Mesendoderm (in vitro differentiated cells): Measurements from ENCODE around the gene SLC50A1.
A peak's percentile ranks its signal among the peaks of the same experiment; 100 is the strongest.

Experiments
- DNase-seq: peaks from one replicate; pipeline ENCODE4 v3.0.0; 2013
- H2AK5ac ChIP-seq: 2 replicates; pipeline ENCODE4 v1.6.1; 2013; ENCODE audit warnings: low read length, inconsistent platforms
- H2BK120ac ChIP-seq: 2 replicates; pipeline ENCODE4 v1.6.1; 2013; ENCODE audit warnings: low read depth, mild to moderate bottlenecking, low read length, moderate library complexity, mixed read lengths
- H2BK15ac ChIP-seq: replicated peaks from 2 replicates; pipeline ENCODE4 v1.6.1; 2013; ENCODE audit warnings: low read depth, mild to moderate bottlenecking, moderate library complexity
- H2BK5ac ChIP-seq: 2 replicates; pipeline ENCODE4 v1.6.1; 2013; ENCODE audit warnings: low read length, inconsistent platforms
- H3K18ac ChIP-seq: 2 replicates; pipeline ENCODE4 v1.6.1; 2013; ENCODE audit warnings: mild to moderate bottlenecking, low read length, mixed read lengths
- H3K23ac ChIP-seq: one replicate; pipeline ENCODE4 v1.6.1; 2013; ENCODE audit warnings: low read length
- H3K27ac ChIP-seq: 2 replicates; pipeline ENCODE4 v1.5.1; 2013; ENCODE audit warnings: low read depth, mild to moderate bottlenecking, inconsistent platforms, low read length, moderate library complexity
- H3K27me3 ChIP-seq: 2 replicates; pipeline ENCODE4 v1.6.1; 2013; ENCODE audit warnings: low read length, control low read depth, mild to moderate bottlenecking, inconsistent platforms; ENCODE audit not compliant: insufficient read depth, poor library complexity
- H3K36me3 ChIP-seq: 2 replicates; pipeline ENCODE4 v1.6.1; 2013; ENCODE audit warnings: low read length, inconsistent platforms; ENCODE audit not compliant: control insufficient read depth, insufficient read depth
- H3K4ac ChIP-seq: one replicate; pipeline ENCODE4 v1.6.1; 2013; ENCODE audit warnings: low read depth, mild to moderate bottlenecking, low read length, moderate library complexity
- H3K4me1 ChIP-seq: 2 replicates; pipeline ENCODE4 v1.6.1; 2013; ENCODE audit warnings: low read depth, low read length, inconsistent platforms; ENCODE audit not compliant: control insufficient read depth
- H3K4me2 ChIP-seq: 2 replicates; pipeline ENCODE4 v1.6.1; 2013; ENCODE audit warnings: low read length
- H3K4me3 ChIP-seq: 2 replicates; pipeline ENCODE4 v1.5.1; 2013; ENCODE audit warnings: mild to moderate bottlenecking, low read length
- H3K56ac ChIP-seq: one replicate; pipeline ENCODE4 v1.6.1; 2013; ENCODE audit warnings: low read length
- H3K79me1 ChIP-seq: 2 replicates; pipeline ENCODE4 v1.6.1; 2013; ENCODE audit warnings: low read length, inconsistent platforms
- H3K79me2 ChIP-seq: 2 replicates; pipeline ENCODE4 v1.6.1; 2013; ENCODE audit warnings: mild to moderate bottlenecking, low read length; ENCODE audit not compliant: control insufficient read depth, insufficient read depth
- H3K9ac ChIP-seq: 2 replicates; pipeline ENCODE4 v1.6.1; 2013; ENCODE audit warnings: low read length, inconsistent platforms
- H4K5ac ChIP-seq: one replicate; pipeline ENCODE4 v1.6.1; 2013; ENCODE audit warnings: low read length
- H4K8ac ChIP-seq: one replicate; pipeline ENCODE4 v1.6.1; 2013; ENCODE audit warnings: low read depth, mild to moderate bottlenecking, control low read depth, low read length, moderate library complexity
- WGBS: extraction: QIAGEN DNeasy Blood & Tissue Kit; methylation state at CpG from one replicate; pipeline ENCODE4 v1.1.7; 2013; ENCODE audit warnings: low lambda C conversion rate, missing lambda C conversion rate; ENCODE audit not compliant: insufficient coverage; ENCODE audit errors: extremely low coverage; 5-methylcytosine and 5-hydroxymethylcytosine counted together

Gene SLC50A1

GRCh38 chr1:155120253-155120652, 15.4 kb upstream of the SLC50A1 start:
- Histone ChIP-seq H3K4me3 (no peak overlapping the region), H3K27me3 (peaks cover 1% of the 10 kb centered on the region)

GRCh38 chr1:155121249-155121648, 14.4 kb upstream of the SLC50A1 start:
- peaks cover 9% of the 10 kb centered on the region for H3K27me3 ChIP-seq

More at GRCh38 chr1:155120253-155120652, 15.4 kb upstream of the SLC50A1 start:
- Histone ChIP-seq H3K27ac (no peak overlapping the region), H2BK120ac (no peak overlapping the region), H3K18ac (no peak overlapping the region), H3K36me3 (no peaks in the 10 kb centered on the region), H3K4ac (no peak overlapping the region), H3K4me2 (no peak overlapping the region), H3K79me1 (no peaks in the 10 kb centered on the region), H2BK5ac (no peak overlapping the region), H3K79me2 (no peaks in the 10 kb centered on the region), H4K5ac (no peak overlapping the region), H3K4me1 (no peaks in the 10 kb centered on the region), H2BK15ac (no peak overlapping the region), H3K56ac (no peak overlapping the region), H3K23ac (no peak overlapping the region), H3K9ac (no peak overlapping the region), H2AK5ac (no peak overlapping the region), H4K8ac (no peak overlapping the region)
- WGBS = no CpG with 5 or more reads among the region's 6 CpGs
- DNase-seq = no peak

GRCh38 chr1:155122308-155122707, 13.3 kb upstream of the SLC50A1 start:
- no peak overlapping the region for H3K56ac ChIP-seq
- H3K4me1 ChIP-seq = peaks cover 2% of the 10 kb centered on the region
- H3K18ac ChIP-seq = no peak overlapping the region
- no peak overlapping the region for H3K4ac ChIP-seq
- H4K5ac ChIP-seq = no peak overlapping the region
- no peak overlapping the region for H2AK5ac ChIP-seq
- DNase-seq = no peak
- no peak overlapping the region for H4K8ac ChIP-seq
- H3K79me1 ChIP-seq = no peaks in the 10 kb centered on the region
- no peaks in the 10 kb centered on the region for H3K79me2 ChIP-seq
- H3K9ac ChIP-seq = no peak overlapping the region
- no peak overlapping the region for H3K4me3 ChIP-seq
- H3K36me3 ChIP-seq = no peaks in the 10 kb centered on the region
- H3K4me2 ChIP-seq = no peak overlapping the region
- no peak overlapping the region for H3K27ac ChIP-seq
- H3K23ac ChIP-seq = no peak overlapping the region
- H2BK120ac ChIP-seq = no peak overlapping the region
- no peak overlapping the region for H2BK15ac ChIP-seq
- peaks cover 14% of the 10 kb centered on the region for H3K27me3 ChIP-seq
- WGBS = no CpG with 5 or more reads among the region's 2 CpGs
- no peak overlapping the region for H2BK5ac ChIP-seq

More at GRCh38 chr1:155121249-155121648, 14.4 kb upstream of the SLC50A1 start:
- Histone ChIP-seq H3K18ac (no peak overlapping the region), H4K5ac (no peak overlapping the region), H3K4me2 (no peak overlapping the region), H3K56ac (no peak overlapping the region), H3K36me3 (no peaks in the 10 kb centered on the region), H3K9ac (no peak overlapping the region), H2BK120ac (no peak overlapping the region), H2BK15ac (no peak overlapping the region), H3K4me1 (no peaks in the 10 kb centered on the region), H2BK5ac (no peak overlapping the region), H3K27ac (no peak overlapping the region), H3K4me3 (no peak overlapping the region), H4K8ac (no peak overlapping the region), H3K23ac (no peak overlapping the region), H3K4ac (no peak overlapping the region), H3K79me1 (no peaks in the 10 kb centered on the region), H2AK5ac (no peak overlapping the region), H3K79me2 (no peaks in the 10 kb centered on the region)
- no CpG with 5 or more reads among the region's 2 CpGs for WGBS
- no peak for DNase-seq

- no peak overlapping the region for H3K4me3 ChIP-seq
- H3K27ac ChIP-seq = no peak overlapping the region
- H4K5ac ChIP-seq = no peak overlapping the region
- H3K27me3 ChIP-seq = peaks cover 14% of the 10 kb centered on the region
- whole genome bisulfite sequencing = no CpG with 5 or more reads among the region's 4 CpGs
- no peak overlapping the region for H2BK5ac ChIP-seq
- H2AK5ac ChIP-seq = no peak overlapping the region
- no peak overlapping the region for H2BK15ac ChIP-seq
- H3K18ac ChIP-seq = no peak overlapping the region
- H3K36me3 ChIP-seq = no peaks in the 10 kb centered on the region
- H3K56ac ChIP-seq = no peak overlapping the region
- no peak overlapping the region for H4K8ac ChIP-seq
- no peak for DNase-seq
- H3K79me2 ChIP-seq = no peaks in the 10 kb centered on the region
- H3K9ac ChIP-seq = no peak overlapping the region
- H3K4ac ChIP-seq = no peak overlapping the region
- H3K23ac ChIP-seq = no peak overlapping the region
- peaks cover 1% of the 10 kb centered on the region for H3K79me1 ChIP-seq
- H3K4me1 ChIP-seq = peaks cover 6% of the 10 kb centered on the region
- H3K4me2 ChIP-seq = no peak overlapping the region
- no peak overlapping the region for H2BK120ac ChIP-seq
Observed at GRCh38 chr1:155123801-155124200, 11.9 kb upstream of the SLC50A1 start.

GRCh38 chr1:155124503-155125463, 10.9 kb upstream of the SLC50A1 start:
- no peak overlapping the region for H3K27ac ChIP-seq
- WGBS = no CpG with 5 or more reads among the region's 16 CpGs
- H3K4ac ChIP-seq = no peak overlapping the region
- H3K4me2 ChIP-seq = no peak overlapping the region
- H3K79me2 ChIP-seq = no peaks in the 10 kb centered on the region
- peaks cover 14% of the 10 kb centered on the region for H3K27me3 ChIP-seq
- H2BK15ac ChIP-seq = no peak overlapping the region
- H3K56ac ChIP-seq = no peak overlapping the region
- no peak overlapping the region for H2BK120ac ChIP-seq
- H3K36me3 ChIP-seq = no peaks in the 10 kb centered on the region
- H3K79me1 ChIP-seq = peaks cover 1% of the 10 kb centered on the region
- H3K4me3 ChIP-seq = no peak overlapping the region
- H2AK5ac ChIP-seq = no peak overlapping the region
- H2BK5ac ChIP-seq = no peak overlapping the region
- H4K5ac ChIP-seq = no peak overlapping the region
- no peak overlapping the region for H3K23ac ChIP-seq
- no peak overlapping the region for H4K8ac ChIP-seq
- peak; percentile 88 for DNase-seq
- H3K18ac ChIP-seq = no peak overlapping the region
- H3K9ac ChIP-seq = no peak overlapping the region
- H3K4me1 ChIP-seq = peaks cover 13% of the 10 kb centered on the region
